Neural cell (in vitro differentiated cells): ENCODE results near the gene NT5M. TPM values are rescaled to one million over a fixed set of nuclear protein-coding genes. Genes with fewer than 3 reads are reported as not detected.

ENCODE experiments used
- H2AFZ ChIP-seq: fragments of 200-600, 300-800 bp; sonication (generic), shearing (Covaris generic); 2 replicates; pipeline ENCODE4 v1.6.0; 2014; ENCODE audit warnings: low read depth, mild to moderate bottlenecking, antibody characterized with exemption, low read length, moderate library complexity
- H3F3A ChIP-seq: fragments of 200-600 bp; shearing (Covaris generic); 2 replicates; pipeline ENCODE4 v1.6.1; 2016; ENCODE audit warnings: mild to moderate bottlenecking, moderate library complexity, mixed read lengths, antibody characterized with exemption, low read length; ENCODE audit not compliant: insufficient read depth, poor library complexity, severe bottlenecking
- H3K27ac ChIP-seq: fragments of 200-600, 300-800 bp; sonication (generic), shearing (Covaris generic); 2 replicates; pipeline ENCODE4 v1.5.1; 2014; ENCODE audit warnings: mild to moderate bottlenecking, low read length, moderate library complexity
- H3K27me3 ChIP-seq: fragments of 300-800, 200-600 bp; sonication (generic), shearing (Covaris generic); 2 replicates; pipeline ENCODE4 v1.6.0; 2014; ENCODE audit warnings: mild to moderate bottlenecking, low read depth, low read length, moderate library complexity; ENCODE audit not compliant: insufficient read depth
- H3K36me3 ChIP-seq: fragments of 300-800, 200-600 bp; sonication (generic), shearing (Covaris generic); 2 replicates; pipeline ENCODE4 v1.5.1; 2014; ENCODE audit warnings: mild to moderate bottlenecking, antibody characterized with exemption, low read length, moderate library complexity; ENCODE audit not compliant: insufficient read depth
- H3K4me2 ChIP-seq: fragments of 300-800, 200-600 bp; sonication (generic), shearing (Covaris generic); 2 replicates; pipeline ENCODE4 v1.6.0; 2014; ENCODE audit warnings: mild to moderate bottlenecking, low read length
- H3K4me3 ChIP-seq: fragments of 300-800, 200-600 bp; sonication (generic), shearing (Covaris generic); 2 replicates; pipeline ENCODE4 v1.5.1; 2014; ENCODE audit warnings: mild to moderate bottlenecking, low read length, moderate library complexity
- H3K79me2 ChIP-seq: fragments of 200-600 bp; shearing (Covaris generic); replicated peaks from 2 replicates; pipeline ENCODE4 v1.6.0; 2014; ENCODE audit warnings: mild to moderate bottlenecking, low read length, moderate library complexity; ENCODE audit not compliant: insufficient read depth
- H3K9ac ChIP-seq: fragments of 300-800, 200-600 bp; sonication (generic), shearing (Covaris generic); 2 replicates; pipeline ENCODE4 v1.6.1; 2016; ENCODE audit warnings: mild to moderate bottlenecking, low read length, mixed read lengths
- H3K9me2 ChIP-seq: fragments of 200-600 bp; shearing (Covaris generic); 2 replicates; pipeline ENCODE4 v1.6.1; 2016; ENCODE audit warnings: mild to moderate bottlenecking, low read length, mixed read lengths; ENCODE audit not compliant: insufficient read depth
- H3K9me3 ChIP-seq: fragments of 200-600, 300-800 bp; sonication (generic), shearing (Covaris generic); 2 replicates; pipeline ENCODE4 v1.6.1; 2016; ENCODE audit warnings: mild to moderate bottlenecking, mixed run types, low read length, moderate library complexity, mixed read lengths
- H4K20me1 ChIP-seq: fragments of 200-600 bp; shearing (Covaris generic); 2 replicates; pipeline ENCODE4 v1.6.1; 2016; ENCODE audit warnings: mild to moderate bottlenecking, mixed run types; ENCODE audit not compliant: insufficient read depth
- CTCF ChIP-seq: fragments of 450-650 bp; IDR thresholded peaks from 2 replicates; pipeline ENCODE4 v1.5.1; 2014; ENCODE audit warnings: antibody characterized with exemption, mild to moderate bottlenecking, moderate library complexity; ENCODE audit not compliant: poor library complexity, severe bottlenecking
- EP300 ChIP-seq: fragments of 450-650 bp; conservative IDR thresholded peaks from 2 replicates; pipeline ENCODE4 v1.6.1; 2014; ENCODE audit warnings: antibody characterized with exemption, mild to moderate bottlenecking, moderate library complexity; ENCODE audit not compliant: poor library complexity, severe bottlenecking
- EZH2 ChIP-seq: fragments of 200-600, 300-800 bp; shearing (Covaris generic), sonication (generic); IDR thresholded peaks from 2 replicates; pipeline ENCODE4 v1.6.1; 2014; ENCODE audit warnings: antibody characterized with exemption, low read length, borderline replicate concordance, mild to moderate bottlenecking; ENCODE audit not compliant: insufficient read depth, poor library complexity, severe bottlenecking
- MXI1 ChIP-seq: fragments of 450-650 bp; conservative IDR thresholded peaks from 2 replicates; pipeline ENCODE4 v1.6.1; 2014; ENCODE audit warnings: antibody characterized with exemption, mild to moderate bottlenecking; ENCODE audit not compliant: poor library complexity, severe bottlenecking
- POLR2AphosphoS5 ChIP-seq: IDR thresholded peaks from 2 replicates; pipeline ENCODE4 v1.6.1; 2012
- RAD21 ChIP-seq: fragments of 450-650 bp; conservative IDR thresholded peaks from 2 replicates; pipeline ENCODE4 v1.6.1; 2014; ENCODE audit warnings: antibody characterized with exemption, mild to moderate bottlenecking, moderate library complexity
- REST ChIP-seq: IDR thresholded peaks from 2 replicates; pipeline ENCODE4 v1.6.1; 2012; ENCODE audit warnings: borderline replicate concordance
- SMC3 ChIP-seq: fragments of 450-650 bp; conservative IDR thresholded peaks from 2 replicates; pipeline ENCODE4 v1.6.1; 2014; ENCODE audit warnings: antibody characterized with exemption, mild to moderate bottlenecking, moderate library complexity; ENCODE audit not compliant: poor library complexity
- TAF1 ChIP-seq: IDR thresholded peaks from 2 replicates; pipeline ENCODE4 v1.6.1; 2012; ENCODE audit warnings: low read depth
- polyA plus RNA-seq: library from polyadenylated mRNA; depleted of rRNA; stranded (reverse); fragments of >200 nt; gene quantifications from 2 replicates; pipeline ENCODE4 v1.2.3, GENCODE V29; 2014

NT5M gene
- polyA plus RNA-seq, 1 donor from 2014 or later, result 11.1 TPM

GRCh38 chr17:17305281-17305801 lies 2.2 kb downstream of the NT5M start:
- H2AFZ ChIP-seq, result no peak overlapping the region
- no peak overlapping the region for H3K9ac ChIP-seq
- H3K79me2 ChIP-seq, result no peaks in the 10 kb centered on the region
- H3K36me3 ChIP-seq, result no peaks in the 10 kb centered on the region
- no peak overlapping the region for H3K27ac ChIP-seq
- H3K4me3 ChIP-seq, result no peak overlapping the region
- H3K27me3 ChIP-seq, result peaks cover 2% of the 10 kb centered on the region
- no peaks in the 10 kb centered on the region for H3K9me2 ChIP-seq
- H3F3A ChIP-seq, result peaks cover 3% of the 10 kb centered on the region
- no peaks in the 10 kb centered on the region for H3K9me3 ChIP-seq
- H3K4me2 ChIP-seq, result no peak overlapping the region
- no peaks in the 10 kb centered on the region for H4K20me1 ChIP-seq
- TF ChIP-seq CTCF (no peak), SMC3 (no peak), MXI1 (no peak), REST (no peak), RAD21 (no peak), EZH2 (no peak), EP300 (no peak), POLR2AphosphoS5 (no peak), TAF1 (no peak)

- Histone ChIP-seq H3K27ac (no peak overlapping the region), H3F3A (no peaks in the 10 kb centered on the region), H3K9me3 (no peaks in the 10 kb centered on the region), H3K4me2 (no peak overlapping the region), H3K9me2 (no peaks in the 10 kb centered on the region), H3K27me3 (no peaks in the 10 kb centered on the region), H4K20me1 (no peaks in the 10 kb centered on the region), H3K79me2 (no peaks in the 10 kb centered on the region), H3K36me3 (no peaks in the 10 kb centered on the region), H3K9ac (no peak overlapping the region), H3K4me3 (no peak overlapping the region), H2AFZ (no peak overlapping the region)
- TF ChIP-seq EP300 (no peak), MXI1 (no peak), REST (no peak), EZH2 (no peak), POLR2AphosphoS5 (no peak), SMC3 (no peak), TAF1 (no peak)
These were observed 6.2 kb downstream of the NT5M start for GRCh38 chr17:17309356-17309755.
